ENCODE data around the gene IQGAP2. TPM values are rescaled to one million over a fixed set of nuclear protein-coding genes. Genes with fewer than 3 reads are reported as not detected.

IQGAP2 gene
- total and polyA plus RNA-seq, 9 of the 15 experiments (the other 6 are each of a cell fraction or from before 2014, with no cell fraction given): 8.7 to 23.2 (median 17.4) TPM

DNA sequence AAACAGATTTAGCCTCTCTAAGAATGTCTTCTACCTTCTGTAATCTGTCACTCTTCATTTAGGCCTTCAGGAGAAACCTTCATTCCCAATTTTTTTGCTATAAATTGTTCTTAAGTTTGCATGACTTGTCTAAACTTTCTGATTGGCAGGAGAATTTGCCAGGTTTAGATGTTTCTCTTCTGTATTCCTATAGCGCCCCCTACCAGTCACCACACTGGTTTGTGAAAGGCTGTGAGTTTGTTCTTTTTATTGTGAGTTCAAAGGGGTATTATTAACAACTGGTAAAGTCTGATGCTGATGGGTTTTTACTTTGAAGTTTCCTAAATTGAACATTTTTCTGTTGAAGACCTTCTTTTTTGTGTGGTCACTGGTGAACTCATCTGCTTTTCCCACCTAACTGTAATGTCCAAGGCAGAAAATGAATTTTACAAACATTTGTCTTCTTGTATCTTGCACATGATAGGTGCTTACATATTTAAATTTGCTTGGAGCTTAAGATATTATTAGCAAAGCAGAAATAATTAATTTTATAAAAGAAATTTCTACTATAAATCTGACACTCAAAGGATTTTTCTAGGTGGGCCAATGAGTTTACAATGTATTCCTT, 238.5 kb downstream of the IQGAP2 start:
- FAIRE-seq: peak; percentile 90
- ChIA-PET POLR2A (no interaction called here), CTCF (ENCODE audit: low intra/inter-chr PET ratio) (interaction anchor here (1.1 to 5.0 kb wide), 2 partner anchors 39 to 568 kb away, joined by 3 to 42 read pairs; no protein-coding TSS in a partner anchor)
- intact Hi-C loops (cut with micrococcal nuclease): loop anchor here (1.0 to 5.0 kb wide), 3 partner anchors 40 to 239 kb away; no protein-coding TSS in a partner anchor
- BruUV-seq (replicated peaks): no TSS peak
- peak; percentile 61 to 81 (median 66) for DNase-seq (ENCODE audit: extremely low read depth in 1 of 4, low spot score in 3 of 4)
- H4K20me1 ChIP-seq (replicated peaks; ENCODE audit: control insufficient read depth, insufficient read depth, low read length): no peaks in the 10 kb centered on the region
- no peak overlapping the region for H3K4me2 ChIP-seq (ENCODE audit: insufficient read depth, low read length)
- no peaks in the 10 kb centered on the region for H3K9me1 ChIP-seq (ENCODE audit: control insufficient read depth, insufficient read depth, low read length)
- in situ Hi-C loops (cut with MboI): loop anchor here (5.0 to 10.0 kb wide), 2 partner anchors 39 to 133 kb away; no protein-coding TSS in a partner anchor
- H3K4me3 ChIP-seq: no peak overlapping the region
- H3K27ac ChIP-seq (ENCODE audit: extremely low read depth, low read depth, low read length): no peak overlapping the region
- no peaks in the 10 kb centered on the region for H3K36me3 ChIP-seq (ENCODE audit: control insufficient read depth, insufficient read depth, low read length)
- no peaks in the 10 kb centered on the region for H3K79me2 ChIP-seq (ENCODE audit: control insufficient read depth, insufficient read depth, low read length)
- 0% methylated on average over 1 of the region's 1 CpG for WGBS (ENCODE audit: insufficient coverage, low coverage, missing lambda C conversion rate)
- ATAC-seq: peak; percentile 88
- H3K27me3 ChIP-seq (ENCODE audit: control insufficient read depth in 2 of 2, insufficient read depth in 2 of 2, low read length in 2 of 2): no peaks in the 10 kb centered on the region
- no peak overlapping the region for H2AFZ ChIP-seq (ENCODE audit: low read depth, low read length)
- no peak overlapping the region for H3K9ac ChIP-seq (ENCODE audit: insufficient read depth in 1 of 2, low read depth in 2 of 2, low read length in 2 of 2)
- H3K4me1 ChIP-seq (replicated peaks in 1 of 2; ENCODE audit: control insufficient read depth in 2 of 2, insufficient read depth in 2 of 2, low read length in 2 of 2): no peaks in the 10 kb centered on the region
- no peaks in the 10 kb centered on the region for H3K9me3 ChIP-seq (replicated peaks; ENCODE audit: control insufficient read depth, insufficient read depth, low read depth, low read length)
- TF ChIP-seq ZNF146 (CRISPR knock-in tag; IDR thresholded peaks at IDR 0.05; ENCODE audit: unreplicated experiment): no peak
- TF ChIP-seq FOXK1 (CRISPR knock-in tag; IDR thresholded peaks at IDR 0.05; ENCODE audit: borderline replicate concordance): no peak
- no peak for TF ChIP-seq NFYB (IDR thresholded peaks at IDR 0.05; ENCODE audit: extremely low read depth, insufficient read length)
- TF ChIP-seq, protein P1, sequence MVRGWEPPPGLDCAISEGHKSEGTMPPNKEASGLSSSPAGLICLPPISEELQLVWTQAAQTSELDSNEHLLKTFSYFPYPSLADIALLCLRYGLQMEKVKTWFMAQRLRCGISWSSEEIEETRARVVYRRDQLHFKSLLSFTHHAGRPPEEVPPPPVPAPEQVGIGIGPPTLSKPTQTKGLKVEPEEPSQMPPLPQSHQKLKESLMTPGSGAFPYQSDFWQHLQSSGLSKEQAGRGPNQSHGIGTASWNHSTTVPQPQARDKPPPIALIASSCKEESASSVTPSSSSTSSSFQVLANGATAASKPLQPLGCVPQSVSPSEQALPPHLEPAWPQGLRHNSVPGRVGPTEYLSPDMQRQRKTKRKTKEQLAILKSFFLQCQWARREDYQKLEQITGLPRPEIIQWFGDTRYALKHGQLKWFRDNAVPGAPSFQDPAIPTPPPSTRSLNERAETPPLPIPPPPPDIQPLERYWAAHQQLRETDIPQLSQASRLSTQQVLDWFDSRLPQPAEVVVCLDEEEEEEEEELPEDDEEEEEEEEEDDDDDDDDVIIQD (CRISPR knock-in tag; IDR thresholded peaks at IDR 0.05): no peak
- TF ChIP-seq TAF15 (IDR thresholded peaks at IDR 0.05; ENCODE audit: low read depth, low read length): no peak
- no peak for TF ChIP-seq SMARCA5 (IDR thresholded peaks at IDR 0.05)
- TF ChIP-seq, protein P2, sequence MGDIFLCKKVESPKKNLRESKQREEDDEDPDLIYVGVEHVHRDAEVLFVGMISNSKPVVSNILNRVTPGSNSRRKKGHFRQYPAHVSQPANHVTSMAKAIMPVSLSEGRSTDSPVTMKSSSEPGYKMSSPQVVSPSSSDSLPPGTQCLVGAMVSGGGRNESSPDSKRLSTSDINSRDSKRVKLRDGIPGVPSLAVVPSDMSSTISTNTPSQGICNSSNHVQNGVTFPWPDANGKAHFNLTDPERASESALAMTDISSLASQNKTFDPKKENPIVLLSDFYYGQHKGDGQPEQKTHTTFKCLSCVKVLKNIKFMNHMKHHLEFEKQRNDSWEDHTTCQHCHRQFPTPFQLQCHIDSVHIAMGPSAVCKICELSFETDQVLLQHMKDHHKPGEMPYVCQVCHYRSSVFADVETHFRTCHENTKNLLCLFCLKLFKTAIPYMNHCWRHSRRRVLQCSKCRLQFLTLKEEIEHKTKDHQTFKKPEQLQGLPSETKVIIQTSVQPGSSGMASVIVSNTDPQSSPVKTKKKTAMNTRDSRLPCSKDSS (IDR thresholded peaks at IDR 0.05; ENCODE audit: low read depth, partially characterized antibody): no peak
- TF ChIP-seq, protein P3, sequence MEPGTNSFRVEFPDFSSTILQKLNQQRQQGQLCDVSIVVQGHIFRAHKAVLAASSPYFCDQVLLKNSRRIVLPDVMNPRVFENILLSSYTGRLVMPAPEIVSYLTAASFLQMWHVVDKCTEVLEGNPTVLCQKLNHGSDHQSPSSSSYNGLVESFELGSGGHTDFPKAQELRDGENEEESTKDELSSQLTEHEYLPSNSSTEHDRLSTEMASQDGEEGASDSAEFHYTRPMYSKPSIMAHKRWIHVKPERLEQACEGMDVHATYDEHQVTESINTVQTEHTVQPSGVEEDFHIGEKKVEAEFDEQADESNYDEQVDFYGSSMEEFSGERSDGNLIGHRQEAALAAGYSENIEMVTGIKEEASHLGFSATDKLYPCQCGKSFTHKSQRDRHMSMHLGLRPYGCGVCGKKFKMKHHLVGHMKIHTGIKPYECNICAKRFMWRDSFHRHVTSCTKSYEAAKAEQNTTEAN (CRISPR knock-in tag; IDR thresholded peaks at IDR 0.05): no peak
- no peak for TF ChIP-seq POLR2A (conservative IDR thresholded peaks at IDR 0.05)
- no peak for TF ChIP-seq SMARCB1 (IDR thresholded peaks at IDR 0.05; ENCODE audit: insufficient read length, low read depth)
- no peak for TF ChIP-seq RB1 (IDR thresholded peaks at IDR 0.05; ENCODE audit: low read depth)
- TF ChIP-seq, protein P4, sequence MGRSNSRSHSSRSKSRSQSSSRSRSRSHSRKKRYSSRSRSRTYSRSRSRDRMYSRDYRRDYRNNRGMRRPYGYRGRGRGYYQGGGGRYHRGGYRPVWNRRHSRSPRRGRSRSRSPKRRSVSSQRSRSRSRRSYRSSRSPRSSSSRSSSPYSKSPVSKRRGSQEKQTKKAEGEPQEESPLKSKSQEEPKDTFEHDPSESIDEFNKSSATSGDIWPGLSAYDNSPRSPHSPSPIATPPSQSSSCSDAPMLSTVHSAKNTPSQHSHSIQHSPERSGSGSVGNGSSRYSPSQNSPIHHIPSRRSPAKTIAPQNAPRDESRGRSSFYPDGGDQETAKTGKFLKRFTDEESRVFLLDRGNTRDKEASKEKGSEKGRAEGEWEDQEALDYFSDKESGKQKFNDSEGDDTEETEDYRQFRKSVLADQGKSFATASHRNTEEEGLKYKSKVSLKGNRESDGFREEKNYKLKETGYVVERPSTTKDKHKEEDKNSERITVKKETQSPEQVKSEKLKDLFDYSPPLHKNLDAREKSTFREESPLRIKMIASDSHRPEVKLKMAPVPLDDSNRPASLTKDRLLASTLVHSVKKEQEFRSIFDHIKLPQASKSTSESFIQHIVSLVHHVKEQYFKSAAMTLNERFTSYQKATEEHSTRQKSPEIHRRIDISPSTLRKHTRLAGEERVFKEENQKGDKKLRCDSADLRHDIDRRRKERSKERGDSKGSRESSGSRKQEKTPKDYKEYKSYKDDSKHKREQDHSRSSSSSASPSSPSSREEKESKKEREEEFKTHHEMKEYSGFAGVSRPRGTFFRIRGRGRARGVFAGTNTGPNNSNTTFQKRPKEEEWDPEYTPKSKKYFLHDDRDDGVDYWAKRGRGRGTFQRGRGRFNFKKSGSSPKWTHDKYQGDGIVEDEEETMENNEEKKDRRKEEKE (IDR thresholded peaks at IDR 0.05; ENCODE audit: borderline replicate concordance in 1 of 2, control insufficient read depth in 1 of 2, low read depth in 2 of 2, low read length in 1 of 2): no peak
- TF ChIP-seq MAFG (tag; conservative IDR thresholded peaks at IDR 0.05): no peak
- no peak for TF ChIP-seq CHCHD3 (CRISPR knock-in tag; IDR thresholded peaks at IDR 0.05)
- TF ChIP-seq FOS (IDR thresholded peaks at IDR 0.05; ENCODE audit: extremely low read depth, insufficient read length): no peak
